Smooth muscle cell (in vitro differentiated cells): ENCODE measurements around the gene CIITA. TPM values are rescaled to one million over a fixed set of nuclear protein-coding genes. Genes with fewer than 3 reads are reported as not detected.

ENCODE experiments used
- DNase-seq: peaks from one replicate; lab custom pipeline; 2025; ENCODE audit not compliant: unreplicated experiment; lab: John Stamatoyannopoulos, UW
- H2AFZ ChIP-seq: fragments of 200-600 bp; sonication (generic); 2 replicates; pipeline ENCODE4 v1.6.0; 2016; ENCODE audit warnings: antibody characterized with exemption, low read depth, mild to moderate bottlenecking
- H3F3A ChIP-seq: fragments of 200-600 bp; sonication (generic); 2 replicates; pipeline ENCODE4 v1.6.0; 2017; ENCODE audit warnings: antibody characterized with exemption, low read depth
- H3K27ac ChIP-seq: fragments of 200-600 bp; sonication (generic); 2 replicates; pipeline ENCODE4 v1.5.1; 2016; ENCODE audit warnings: low read depth, mild to moderate bottlenecking
- H3K27me3 ChIP-seq: fragments of 200-600 bp; sonication (generic); 2 replicates; pipeline ENCODE4 v1.6.1; 2016; ENCODE audit warnings: low read depth, mild to moderate bottlenecking
- H3K36me3 ChIP-seq: fragments of 200-600 bp; sonication (generic); 2 replicates; pipeline ENCODE4 v1.5.1; 2016; ENCODE audit warnings: low read depth
- H3K4me1 ChIP-seq: fragments of 200-600 bp; sonication (generic); 2 replicates; pipeline ENCODE4 v1.5.1; 2016; ENCODE audit warnings: low read depth
- H3K4me2 ChIP-seq: fragments of 200-600 bp; sonication (generic); 2 replicates; pipeline ENCODE4 v1.6.0; 2016; ENCODE audit warnings: mild to moderate bottlenecking
- H3K4me3 ChIP-seq: fragments of 200-600 bp; sonication (generic); 2 replicates; pipeline ENCODE4 v1.5.1; 2016; ENCODE audit warnings: mild to moderate bottlenecking
- H3K79me2 ChIP-seq: fragments of 200-600 bp; sonication (generic); 2 replicates; pipeline ENCODE4 v1.6.0; 2016; ENCODE audit warnings: low read depth, mild to moderate bottlenecking
- H3K9ac ChIP-seq: fragments of 200-600 bp; sonication (generic); 2 replicates; pipeline ENCODE4 v1.6.0; 2016; ENCODE audit warnings: low read depth
- H3K9me3 ChIP-seq: fragments of 200-600 bp; sonication (generic); replicated peaks from 2 replicates; pipeline ENCODE4 v1.5.1; 2016; ENCODE audit warnings: low read depth
- H4K20me1 ChIP-seq: fragments of 200-600 bp; sonication (generic); 2 replicates; pipeline ENCODE4 v1.6.0; 2016; ENCODE audit warnings: low read depth
- CTCF ChIP-seq: fragments of 200-600 bp; sonication (generic); IDR thresholded peaks from 2 replicates; pipeline ENCODE4 v1.5.1; 2017; ENCODE audit warnings: borderline replicate concordance, mild to moderate bottlenecking, antibody characterized with exemption; ENCODE audit not compliant: insufficient read depth, poor library complexity, severe bottlenecking
- WGBS: methylation state at CpG from one replicate; pipeline ENCODE4 v1.1.7; 2016; ENCODE audit warnings: low lambda C conversion rate; 5-methylcytosine and 5-hydroxymethylcytosine counted together
- polyA plus RNA-seq: library from polyadenylated mRNA; unstranded; fragments of >200 nt; fragmentation: Nextera tagmentation; extraction: Ambion mirVana; gene quantifications from 2 replicates; pipeline ENCODE4 v1.2.1, GENCODE V29; 2016
- total RNA-seq: library from RNA; depleted of rRNA; stranded (reverse); fragments of >200 nt; gene quantifications from 2 replicates; pipeline ENCODE4 v1.2.3, GENCODE V29; 2014

CIITA gene
- total and polyA plus RNA-seq, 2 experiments from 2014 or later, result 0.31 TPM; not detected in 1

- H3K36me3 ChIP-seq, result no peaks in the 10 kb centered on the region
- no peak for TF ChIP-seq CTCF
- H3K9me3 ChIP-seq, result no peaks in the 10 kb centered on the region
- no peak overlapping the region for H3K4me3 ChIP-seq
- no peaks in the 10 kb centered on the region for H4K20me1 ChIP-seq
- no peaks in the 10 kb centered on the region for H3K4me1 ChIP-seq
- no peak overlapping the region for H2AFZ ChIP-seq
- 95% methylated on average over 14 of the region's 14 CpGs for WGBS
- no peak overlapping the region for H3K27ac ChIP-seq
- no peak overlapping the region for H3K4me2 ChIP-seq
- no peak for DNase-seq
- no peaks in the 10 kb centered on the region for H3F3A ChIP-seq
- peaks cover 28% of the 10 kb centered on the region for H3K27me3 ChIP-seq
- no peak overlapping the region for H3K9ac ChIP-seq
- H3K79me2 ChIP-seq, result no peaks in the 10 kb centered on the region
These were observed 30.6 kb upstream of the CIITA start for GRCh38 chr16:10846213-10846998.

GRCh38 chr16:10847176-10847575 is 29.8 kb upstream of the CIITA start:
- no peak overlapping the region for H3K9ac ChIP-seq
- H3K36me3 ChIP-seq, result no peaks in the 10 kb centered on the region
- WGBS, result 75% methylated on average over 2 of the region's 2 CpGs
- peaks cover 23% of the 10 kb centered on the region for H3K27me3 ChIP-seq
- no peak overlapping the region for H3K27ac ChIP-seq
- no peak overlapping the region for H2AFZ ChIP-seq
- no peaks in the 10 kb centered on the region for H4K20me1 ChIP-seq
- no peak overlapping the region for H3K4me3 ChIP-seq
- DNase-seq, result no peak
- no peaks in the 10 kb centered on the region for H3K9me3 ChIP-seq
- H3F3A ChIP-seq, result no peaks in the 10 kb centered on the region
- no peaks in the 10 kb centered on the region for H3K4me1 ChIP-seq
- no peak for TF ChIP-seq CTCF
- no peak overlapping the region for H3K4me2 ChIP-seq
- no peaks in the 10 kb centered on the region for H3K79me2 ChIP-seq

- H4K20me1 ChIP-seq, result no peaks in the 10 kb centered on the region
- no peak overlapping the region for H3K27ac ChIP-seq
- no peaks in the 10 kb centered on the region for H3K9me3 ChIP-seq
- H3K9ac ChIP-seq, result no peak overlapping the region
- H3K27me3 ChIP-seq, result peaks cover 23% of the 10 kb centered on the region
- H3K4me1 ChIP-seq, result no peaks in the 10 kb centered on the region
- no peak overlapping the region for H3K4me2 ChIP-seq
- 78% methylated on average over 7 of the region's 7 CpGs for WGBS
- H3F3A ChIP-seq, result no peaks in the 10 kb centered on the region
- H3K79me2 ChIP-seq, result no peaks in the 10 kb centered on the region
- no peak for TF ChIP-seq CTCF
- no peak for DNase-seq
- no peak overlapping the region for H3K4me3 ChIP-seq
- no peaks in the 10 kb centered on the region for H3K36me3 ChIP-seq
- H2AFZ ChIP-seq, result no peak overlapping the region
These were observed 27.1 kb upstream of the CIITA start for GRCh38 chr16:10849736-10850477.
